ENCODE measurements around the gene LGALS4. TPM values are rescaled to one million over a fixed set of nuclear protein-coding genes. Genes with fewer than 3 reads are reported as not detected.
A peak's percentile ranks its signal among the peaks of the same experiment; 100 is the strongest.

LGALS4 gene
- total RNA-seq, 3 donors from 2014 or later: 2,367 to 7,005 (median 6,199) TPM

- peaks cover 53% of the 10 kb centered on the region for H3K36me3 ChIP-seq (ENCODE audit: low read depth)
- DNase-seq (no peak), ATAC-seq (no peak)
- intact Hi-C loops (cut with DNase I, micrococcal nuclease): no loop called here
- H3K4me1 ChIP-seq (ENCODE audit: low read depth): no peaks in the 10 kb centered on the region
- TF ChIP-seq, protein P1, sequence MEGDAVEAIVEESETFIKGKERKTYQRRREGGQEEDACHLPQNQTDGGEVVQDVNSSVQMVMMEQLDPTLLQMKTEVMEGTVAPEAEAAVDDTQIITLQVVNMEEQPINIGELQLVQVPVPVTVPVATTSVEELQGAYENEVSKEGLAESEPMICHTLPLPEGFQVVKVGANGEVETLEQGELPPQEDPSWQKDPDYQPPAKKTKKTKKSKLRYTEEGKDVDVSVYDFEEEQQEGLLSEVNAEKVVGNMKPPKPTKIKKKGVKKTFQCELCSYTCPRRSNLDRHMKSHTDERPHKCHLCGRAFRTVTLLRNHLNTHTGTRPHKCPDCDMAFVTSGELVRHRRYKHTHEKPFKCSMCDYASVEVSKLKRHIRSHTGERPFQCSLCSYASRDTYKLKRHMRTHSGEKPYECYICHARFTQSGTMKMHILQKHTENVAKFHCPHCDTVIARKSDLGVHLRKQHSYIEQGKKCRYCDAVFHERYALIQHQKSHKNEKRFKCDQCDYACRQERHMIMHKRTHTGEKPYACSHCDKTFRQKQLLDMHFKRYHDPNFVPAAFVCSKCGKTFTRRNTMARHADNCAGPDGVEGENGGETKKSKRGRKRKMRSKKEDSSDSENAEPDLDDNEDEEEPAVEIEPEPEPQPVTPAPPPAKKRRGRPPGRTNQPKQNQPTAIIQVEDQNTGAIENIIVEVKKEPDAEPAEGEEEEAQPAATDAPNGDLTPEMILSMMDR (IDR thresholded peaks at IDR 0.05): no peak
- H3K9me3 ChIP-seq: no peaks in the 10 kb centered on the region
- no peak overlapping the region for H3K4me3 ChIP-seq
Measured at GRCh38 chr19:38839816-38840582, 27.3 kb upstream of the LGALS4 start.

DNA sequence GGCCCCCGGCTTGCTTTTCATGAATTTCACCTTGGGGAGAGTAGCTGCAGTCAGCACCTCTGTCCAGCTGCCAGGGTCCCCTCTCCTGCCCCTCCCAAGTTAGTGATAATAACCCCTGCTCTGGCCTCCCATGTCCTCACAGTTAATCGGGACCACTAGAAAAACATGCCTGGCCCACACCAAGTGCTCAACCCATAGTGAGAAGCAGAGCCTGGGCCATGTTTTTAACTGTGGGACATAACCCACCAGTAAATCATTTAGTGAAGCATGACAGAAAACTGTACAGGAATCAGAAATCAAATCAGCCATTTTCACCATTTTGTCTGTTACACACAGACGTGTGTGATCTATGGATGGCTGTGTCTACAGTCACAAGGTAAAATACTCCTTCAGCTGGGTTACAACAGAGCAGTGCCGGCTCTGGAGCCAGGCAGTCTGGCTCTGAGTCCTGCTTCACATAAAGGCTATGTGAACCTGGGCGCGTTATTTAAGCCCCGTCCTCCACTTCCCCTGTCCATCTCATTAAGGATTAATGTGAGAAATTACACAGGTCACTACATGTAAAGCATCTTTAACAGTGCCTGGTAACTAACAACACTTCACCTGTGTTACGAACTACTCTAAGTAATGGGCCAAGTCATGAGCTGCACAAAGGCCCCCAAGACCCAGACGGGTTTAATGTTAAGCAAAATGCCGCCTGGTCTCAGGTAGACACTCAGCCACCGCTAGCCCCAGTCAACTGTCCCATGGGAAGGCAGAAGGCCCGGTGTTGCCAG is 26.4 kb upstream of the LGALS4 start:
- no peak for ATAC-seq
- intact Hi-C loops (cut with DNase I, micrococcal nuclease): no loop called here

DNA sequence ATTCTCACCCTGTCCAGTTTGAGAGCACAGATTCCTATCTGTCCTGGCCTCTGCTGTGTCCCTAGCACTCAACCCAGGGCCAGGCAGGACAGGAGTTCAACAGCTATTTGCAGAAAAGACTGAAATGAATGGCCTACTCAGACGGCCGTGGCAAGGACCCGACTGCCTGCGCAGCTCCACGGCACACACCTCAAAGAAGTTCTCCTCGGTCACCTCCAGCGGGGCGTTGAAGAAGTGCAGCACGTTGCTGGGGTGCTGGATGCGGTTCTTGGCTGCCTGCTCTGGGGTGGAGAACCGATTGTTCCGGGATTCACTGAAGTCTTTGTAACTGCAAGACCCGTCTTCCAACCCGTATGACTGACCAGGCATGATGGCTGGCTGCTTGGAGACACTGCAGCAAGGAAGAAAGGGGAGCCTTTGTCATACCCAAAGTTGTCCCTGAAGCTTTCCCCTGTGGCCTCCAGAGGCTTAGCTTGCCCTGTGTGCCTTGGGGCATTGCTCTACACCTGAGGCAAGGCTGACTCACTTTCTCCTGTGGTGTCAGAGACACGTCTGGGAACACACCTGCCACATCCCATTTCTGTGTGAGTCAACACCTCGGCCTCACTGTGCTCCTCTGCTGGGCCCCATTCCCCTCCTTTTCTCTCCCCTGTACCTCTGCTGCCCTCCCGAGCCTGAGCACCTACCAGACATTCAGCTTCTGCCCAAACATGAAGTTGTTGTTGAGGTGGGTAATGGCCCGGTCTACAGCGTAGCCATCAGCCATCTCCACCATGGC is 25.7 kb upstream of the LGALS4 start:
- DNase-seq: no peak
- Histone ChIP-seq H3K4me3 (no peak overlapping the region), H3K9me3 (no peaks in the 10 kb centered on the region), H3K4me1 (ENCODE audit: low read depth) (peaks cover 5% of the 10 kb centered on the region), H3K36me3 (ENCODE audit: low read depth) (peaks cover 40% of the 10 kb centered on the region)
- TF ChIP-seq, protein P1 (IDR thresholded peaks at IDR 0.05): no peak
- intact Hi-C loops (cut with DNase I, micrococcal nuclease): no loop called here
- peak; percentile 2 for ATAC-seq

More for the DNA sequence above, 26.4 kb upstream of the LGALS4 start:
- Histone ChIP-seq H3K9me3 (no peaks in the 10 kb centered on the region), H3K4me1 (ENCODE audit: low read depth) (peaks cover 1% of the 10 kb centered on the region), H3K4me3 (no peak overlapping the region), H3K36me3 (ENCODE audit: low read depth) (peaks cover 48% of the 10 kb centered on the region)
- DNase-seq: peak in 1 of 3 donors; percentile 11
- TF ChIP-seq, protein P1 (IDR thresholded peaks at IDR 0.05): no peak

- TF ChIP-seq, protein P1 (IDR thresholded peaks at IDR 0.05): no peak
- H3K4me3 ChIP-seq: no peak overlapping the region
- intact Hi-C loops (cut with DNase I, micrococcal nuclease): no loop called here
- ATAC-seq (no peak), DNase-seq (no peak)
- H3K36me3 ChIP-seq (ENCODE audit: low read depth): peaks cover 34% of the 10 kb centered on the region
- no peaks in the 10 kb centered on the region for H3K9me3 ChIP-seq
- H3K4me1 ChIP-seq (ENCODE audit: low read depth): peaks cover 7% of the 10 kb centered on the region
Measured at GRCh38 chr19:38837656-38838121, 24.9 kb upstream of the LGALS4 start.

DNA sequence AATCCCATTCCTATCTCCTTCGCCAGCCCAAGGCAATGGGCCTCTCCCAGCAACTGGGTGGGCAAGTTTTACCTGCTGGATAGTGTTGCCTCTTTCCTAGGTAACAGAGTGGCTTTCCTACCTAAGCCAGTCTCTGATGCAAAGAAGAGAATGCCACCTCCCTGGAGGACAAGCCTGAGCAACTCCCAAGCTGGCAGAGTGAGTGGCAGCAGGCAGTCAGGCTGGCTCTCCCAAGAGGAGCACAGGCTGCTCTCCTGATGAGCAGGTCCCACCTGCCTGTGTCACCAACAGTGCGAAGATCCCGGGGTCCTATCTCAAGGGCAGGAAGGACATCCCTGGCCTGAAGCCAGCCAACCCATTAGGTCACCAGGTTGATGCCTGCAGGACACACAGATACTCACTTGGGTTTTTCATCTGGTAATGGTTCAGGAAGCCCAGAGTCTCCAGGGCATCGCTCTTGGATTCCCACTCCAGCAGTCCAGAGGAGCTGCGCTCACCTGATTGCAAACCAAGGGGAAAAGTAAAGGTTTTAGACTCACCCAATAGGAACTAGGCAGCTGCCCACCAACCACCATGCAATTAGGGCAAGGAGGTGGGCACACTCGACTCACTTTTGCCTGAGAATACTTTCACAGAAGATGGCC is 24.4 kb upstream of the LGALS4 start:
- Histone ChIP-seq H3K36me3 (ENCODE audit: low read depth) (peaks cover 31% of the 10 kb centered on the region), H3K4me3 (no peak overlapping the region), H3K4me1 (ENCODE audit: low read depth) (peaks cover 13% of the 10 kb centered on the region), H3K9me3 (no peaks in the 10 kb centered on the region)
- intact Hi-C loops (cut with DNase I, micrococcal nuclease): no loop called here
- TF ChIP-seq, protein P1 (IDR thresholded peaks at IDR 0.05): no peak
- ATAC-seq (no peak), DNase-seq (peak in 1 of 3 donors; percentile 16)
